ENCODE measurements around the gene ATIC. TPM values are rescaled to one million over a fixed set of nuclear protein-coding genes. Genes with fewer than 3 reads are reported as not detected.

ATIC gene
- total and polyA plus RNA-seq, 3 donors from 2014 or later: 53.0 to 64.6 (median 62.1) TPM

DNA sequence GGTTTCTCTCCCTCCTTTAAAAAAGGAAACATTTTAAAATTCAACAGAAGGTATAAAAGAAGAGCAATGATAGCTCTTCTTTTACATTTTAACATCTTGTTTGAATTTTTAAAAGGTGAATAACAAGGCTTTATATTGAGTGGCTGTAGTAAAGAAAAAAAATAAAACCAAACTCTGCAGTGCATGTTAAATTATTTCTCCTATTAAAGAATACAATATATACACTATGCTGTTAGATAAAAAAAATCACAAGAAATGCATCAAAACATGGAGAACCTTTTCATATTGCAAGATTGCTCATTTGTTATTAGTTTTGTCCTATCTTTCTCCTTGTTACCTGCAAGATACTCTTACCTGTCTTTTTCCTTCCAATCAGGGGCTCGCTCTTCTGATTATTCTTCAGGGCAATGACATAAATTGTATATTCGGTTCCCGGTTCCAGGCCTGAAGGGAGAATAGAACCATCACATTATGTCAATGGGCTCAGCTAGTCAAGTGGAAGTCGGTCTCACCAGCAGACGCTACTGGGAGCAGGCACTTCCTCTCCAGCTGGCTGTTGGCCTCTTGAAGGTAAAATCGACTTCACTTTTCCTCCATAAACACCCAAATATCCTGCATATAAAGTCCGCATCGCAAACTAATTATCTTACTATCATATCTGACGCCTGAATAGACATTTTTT, 61.2 kb downstream of the ATIC start:
- intact Hi-C loops (cut with DNase I; ENCODE audit: low total_unique reads): no loop called here
- 89 to 94% methylated on average over 9 of the region's 9 CpGs for WGBS, 2 donors
- Histone ChIP-seq H3K27ac (no peak overlapping the region), H3K9me3 (no peaks in the 10 kb centered on the region), H3K27me3 (no peaks in the 10 kb centered on the region), H3K4me1 (no peaks in the 10 kb centered on the region), H3K36me3 (ENCODE audit: low read depth, missing control alignments) (no peaks in the 10 kb centered on the region), H3K4me3 (no peak overlapping the region)
- DNase-seq: no peak
- TF ChIP-seq POLR2A (IDR thresholded peaks at IDR 0.05) (no peak), CTCF (IDR thresholded peaks at IDR 0.05) (no peak)

- Histone ChIP-seq H3K36me3 (ENCODE audit: low read depth, missing control alignments) (no peaks in the 10 kb centered on the region), H3K27me3 (no peaks in the 10 kb centered on the region), H3K27ac (no peak overlapping the region), H3K9me3 (no peaks in the 10 kb centered on the region), H3K4me1 (no peaks in the 10 kb centered on the region), H3K4me3 (no peak overlapping the region)
- no peak for DNase-seq
- intact Hi-C loops (cut with DNase I; ENCODE audit: low total_unique reads): no loop called here
- TF ChIP-seq CTCF (IDR thresholded peaks at IDR 0.05) (no peak), POLR2A (IDR thresholded peaks at IDR 0.05) (no peak)
- 92 to 100% methylated on average over 1 of the region's 1 CpG for WGBS, 2 donors
Observed at GRCh38 chr2:215374002-215374401, 62.1 kb downstream of the ATIC start.

DNA sequence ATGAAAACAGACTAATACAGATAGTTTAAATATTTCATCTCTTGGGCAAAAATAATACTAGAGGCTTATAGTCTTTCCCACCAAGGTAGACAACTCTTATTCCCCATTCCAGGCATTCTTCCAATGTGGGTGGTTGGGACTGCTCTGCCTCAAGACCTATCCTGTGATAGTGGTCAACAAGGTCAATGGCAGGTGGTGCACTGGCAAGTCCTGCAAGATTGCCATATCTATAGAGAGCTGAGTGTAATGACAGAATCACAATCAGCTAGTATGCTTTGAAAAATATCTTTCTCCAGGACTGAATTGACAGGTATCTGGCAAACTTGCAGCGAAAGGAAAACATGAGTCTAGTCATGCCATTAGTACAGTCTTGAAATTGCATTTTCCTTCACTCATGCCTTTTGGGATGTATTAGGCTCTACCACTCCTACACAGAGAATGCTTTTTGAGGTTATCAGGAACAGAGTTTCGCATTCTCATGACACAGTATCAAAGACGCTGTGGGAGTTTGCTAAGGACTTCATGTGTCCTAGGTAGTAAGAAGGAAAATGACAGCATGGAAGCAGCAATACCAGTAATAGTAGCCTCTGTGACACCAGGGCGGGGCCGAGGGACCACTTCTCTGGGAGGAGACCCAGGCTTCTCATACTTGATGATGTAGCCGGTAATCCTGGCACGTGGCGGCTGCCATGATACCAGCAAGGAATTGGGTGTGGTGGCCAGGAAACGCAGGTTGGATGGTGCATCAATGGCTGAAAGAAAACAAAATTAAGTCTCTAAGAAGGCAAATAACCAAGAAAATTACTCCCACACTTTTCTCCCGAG, 63.0 kb downstream of the ATIC start:
- intact Hi-C loops (cut with DNase I; ENCODE audit: low total_unique reads): no loop called here
- no peak for DNase-seq
- TF ChIP-seq POLR2A (IDR thresholded peaks at IDR 0.05) (no peak), CTCF (IDR thresholded peaks at IDR 0.05) (no peak)
- 93 to 97% methylated on average over 10 of the region's 10 CpGs for WGBS, 2 donors
- no peaks in the 10 kb centered on the region for H3K9me3 ChIP-seq
- no peak overlapping the region for H3K27ac ChIP-seq
- H3K4me1 ChIP-seq: no peaks in the 10 kb centered on the region
- H3K27me3 ChIP-seq: no peaks in the 10 kb centered on the region
- H3K4me3 ChIP-seq: no peak overlapping the region
- H3K36me3 ChIP-seq (ENCODE audit: low read depth, missing control alignments): no peaks in the 10 kb centered on the region

DNA sequence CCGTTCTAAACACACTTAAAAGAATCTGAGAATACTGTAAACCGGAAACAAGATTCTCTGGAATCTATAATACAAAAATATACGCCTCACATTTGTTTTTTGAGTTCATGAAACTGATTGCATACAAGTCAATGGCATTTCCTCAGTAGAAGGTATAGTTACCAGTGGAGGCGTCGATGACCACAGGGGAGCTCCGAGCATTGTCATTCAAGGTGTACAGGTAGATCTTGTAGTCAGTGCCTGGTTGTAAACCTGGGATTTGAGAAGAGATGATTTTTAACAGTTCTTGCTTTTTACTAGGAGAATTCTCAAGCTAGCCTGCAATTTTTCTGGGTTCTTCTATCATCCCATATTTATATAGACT, 63.6 kb downstream of the ATIC start:
- H3K4me3 ChIP-seq: no peak overlapping the region
- TF ChIP-seq CTCF (IDR thresholded peaks at IDR 0.05): no peak
- TF ChIP-seq POLR2A (IDR thresholded peaks at IDR 0.05): no peak
- no peaks in the 10 kb centered on the region for H3K36me3 ChIP-seq (ENCODE audit: low read depth, missing control alignments)
- no peaks in the 10 kb centered on the region for H3K4me1 ChIP-seq
- intact Hi-C loops (cut with DNase I; ENCODE audit: low total_unique reads): no loop called here
- WGBS, 2 donors: 97 to 98% methylated on average over 6 of the region's 6 CpGs
- DNase-seq: no peak
- no peaks in the 10 kb centered on the region for H3K9me3 ChIP-seq
- H3K27me3 ChIP-seq: no peaks in the 10 kb centered on the region
- H3K27ac ChIP-seq: no peak overlapping the region
